ENCODE measurements around the gene SMU1. TPM values are rescaled to one million over a fixed set of nuclear protein-coding genes. Genes with fewer than 3 reads are reported as not detected.

The SMU1 gene
- total and polyA plus RNA-seq, 2 of the 13 experiments (the other 11 are each of a cell fraction or from before 2014, with no cell fraction given) = 12.9 to 36.6 TPM

- TF ChIP-seq, protein P1, sequence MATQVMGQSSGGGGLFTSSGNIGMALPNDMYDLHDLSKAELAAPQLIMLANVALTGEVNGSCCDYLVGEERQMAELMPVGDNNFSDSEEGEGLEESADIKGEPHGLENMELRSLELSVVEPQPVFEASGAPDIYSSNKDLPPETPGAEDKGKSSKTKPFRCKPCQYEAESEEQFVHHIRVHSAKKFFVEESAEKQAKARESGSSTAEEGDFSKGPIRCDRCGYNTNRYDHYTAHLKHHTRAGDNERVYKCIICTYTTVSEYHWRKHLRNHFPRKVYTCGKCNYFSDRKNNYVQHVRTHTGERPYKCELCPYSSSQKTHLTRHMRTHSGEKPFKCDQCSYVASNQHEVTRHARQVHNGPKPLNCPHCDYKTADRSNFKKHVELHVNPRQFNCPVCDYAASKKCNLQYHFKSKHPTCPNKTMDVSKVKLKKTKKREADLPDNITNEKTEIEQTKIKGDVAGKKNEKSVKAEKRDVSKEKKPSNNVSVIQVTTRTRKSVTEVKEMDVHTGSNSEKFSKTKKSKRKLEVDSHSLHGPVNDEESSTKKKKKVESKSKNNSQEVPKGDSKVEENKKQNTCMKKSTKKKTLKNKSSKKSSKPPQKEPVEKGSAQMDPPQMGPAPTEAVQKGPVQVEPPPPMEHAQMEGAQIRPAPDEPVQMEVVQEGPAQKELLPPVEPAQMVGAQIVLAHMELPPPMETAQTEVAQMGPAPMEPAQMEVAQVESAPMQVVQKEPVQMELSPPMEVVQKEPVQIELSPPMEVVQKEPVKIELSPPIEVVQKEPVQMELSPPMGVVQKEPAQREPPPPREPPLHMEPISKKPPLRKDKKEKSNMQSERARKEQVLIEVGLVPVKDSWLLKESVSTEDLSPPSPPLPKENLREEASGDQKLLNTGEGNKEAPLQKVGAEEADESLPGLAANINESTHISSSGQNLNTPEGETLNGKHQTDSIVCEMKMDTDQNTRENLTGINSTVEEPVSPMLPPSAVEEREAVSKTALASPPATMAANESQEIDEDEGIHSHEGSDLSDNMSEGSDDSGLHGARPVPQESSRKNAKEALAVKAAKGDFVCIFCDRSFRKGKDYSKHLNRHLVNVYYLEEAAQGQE (IDR thresholded peaks at IDR 0.05; ENCODE audit: borderline replicate concordance in 1 of 2, low read depth in 1 of 2, low read length in 2 of 2) = peak in 1 of 2 experiments; percentile 8; a peak in 2 of 4 replicates
- TF ChIP-seq SIX1 (CRISPR knock-in tag; IDR thresholded peaks at IDR 0.05; ENCODE audit: borderline replicate concordance) = 0 out of 2 replicates have a peak, but pooled peaks have one; percentile 25
- TF ChIP-seq PAWR (CRISPR knock-in tag; IDR thresholded peaks at IDR 0.05; ENCODE audit: borderline replicate concordance) = no peak
- no peak; the same call in 1 of the 2 replicates for TF ChIP-seq ZNF446 (CRISPR knock-in tag; IDR thresholded peaks at IDR 0.05)
- TF ChIP-seq HDAC1 (CRISPR knock-in tag; IDR thresholded peaks at IDR 0.05) = peak; percentile 80
- TF ChIP-seq, protein P2, sequence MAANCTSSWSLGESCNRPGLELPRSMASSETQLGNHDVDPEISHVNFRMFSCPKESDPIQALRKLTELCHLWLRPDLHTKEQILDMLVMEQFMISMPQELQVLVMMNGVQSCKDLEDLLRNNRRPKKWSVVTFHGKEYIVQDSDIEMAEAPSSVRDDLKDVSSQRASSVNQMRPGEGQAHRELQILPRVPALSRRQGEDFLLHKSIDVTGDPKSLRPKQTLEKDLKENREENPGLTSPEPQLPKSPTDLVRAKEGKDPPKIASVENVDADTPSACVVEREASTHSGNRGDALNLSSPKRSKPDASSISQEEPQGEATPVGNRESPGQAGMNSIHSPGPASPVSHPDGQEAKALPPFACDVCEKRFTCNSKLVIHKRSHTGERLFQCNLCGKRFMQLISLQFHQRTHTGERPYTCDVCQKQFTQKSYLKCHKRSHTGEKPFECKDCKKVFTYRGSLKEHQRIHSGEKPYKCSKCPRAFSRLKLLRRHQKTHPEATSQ (CRISPR knock-in tag; IDR thresholded peaks at IDR 0.05; ENCODE audit: borderline replicate concordance) = peak; percentile 95; the same call in 1 of the 2 replicates
- TF ChIP-seq PCBP2 (optimal IDR thresholded peaks at IDR 0.05; ENCODE audit: low read depth, low read length, poor library complexity, severe bottlenecking) = no peak
- peak; percentile 81; the same call in 1 of the 2 replicates for TF ChIP-seq POLR2AphosphoS2 (IDR thresholded peaks at IDR 0.05; ENCODE audit: low read depth, low read length)
- no peak for TF ChIP-seq ZFP1 (CRISPR knock-in tag; IDR thresholded peaks at IDR 0.05)
- TF ChIP-seq CBX2 (IDR thresholded peaks at IDR 0.05; ENCODE audit: low read depth, low read length) = no peak
- TF ChIP-seq CBX2 (CRISPR knock-in tag; IDR thresholded peaks at IDR 0.05; ENCODE audit: low read depth) = no peak
- TF ChIP-seq ZNF589 (CRISPR knock-in tag; conservative IDR thresholded peaks at IDR 0.05) = peak; percentile 94
- TF ChIP-seq, protein P3, sequence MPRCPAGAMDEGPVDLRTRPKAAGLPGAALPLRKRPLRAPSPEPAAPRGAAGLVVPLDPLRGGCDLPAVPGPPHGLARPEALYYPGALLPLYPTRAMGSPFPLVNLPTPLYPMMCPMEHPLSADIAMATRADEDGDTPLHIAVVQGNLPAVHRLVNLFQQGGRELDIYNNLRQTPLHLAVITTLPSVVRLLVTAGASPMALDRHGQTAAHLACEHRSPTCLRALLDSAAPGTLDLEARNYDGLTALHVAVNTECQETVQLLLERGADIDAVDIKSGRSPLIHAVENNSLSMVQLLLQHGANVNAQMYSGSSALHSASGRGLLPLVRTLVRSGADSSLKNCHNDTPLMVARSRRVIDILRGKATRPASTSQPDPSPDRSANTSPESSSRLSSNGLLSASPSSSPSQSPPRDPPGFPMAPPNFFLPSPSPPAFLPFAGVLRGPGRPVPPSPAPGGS (CRISPR knock-in tag; IDR thresholded peaks at IDR 0.05) = peak; percentile 60; the same call in 1 of the 2 replicates
- TF ChIP-seq ELF4 (CRISPR knock-in tag; IDR thresholded peaks at IDR 0.05; ENCODE audit: borderline replicate concordance) = 0 out of 2 replicates have a peak, but pooled peaks have one; percentile 23
- TF ChIP-seq ZNF75D (CRISPR knock-in tag; IDR thresholded peaks at IDR 0.05; ENCODE audit: borderline replicate concordance) = no peak
- no peak for TF ChIP-seq CHCHD3 (CRISPR knock-in tag; IDR thresholded peaks at IDR 0.05)
- no peak for TF ChIP-seq EED (CRISPR knock-in tag; IDR thresholded peaks at IDR 0.05)
- TF ChIP-seq IRF2 (CRISPR knock-in tag; IDR thresholded peaks at IDR 0.05) = no peak
- no peak; the same call in 1 of the 2 replicates for TF ChIP-seq BRCA1 (CRISPR knock-in tag; IDR thresholded peaks at IDR 0.05)
- TF ChIP-seq, protein P4, sequence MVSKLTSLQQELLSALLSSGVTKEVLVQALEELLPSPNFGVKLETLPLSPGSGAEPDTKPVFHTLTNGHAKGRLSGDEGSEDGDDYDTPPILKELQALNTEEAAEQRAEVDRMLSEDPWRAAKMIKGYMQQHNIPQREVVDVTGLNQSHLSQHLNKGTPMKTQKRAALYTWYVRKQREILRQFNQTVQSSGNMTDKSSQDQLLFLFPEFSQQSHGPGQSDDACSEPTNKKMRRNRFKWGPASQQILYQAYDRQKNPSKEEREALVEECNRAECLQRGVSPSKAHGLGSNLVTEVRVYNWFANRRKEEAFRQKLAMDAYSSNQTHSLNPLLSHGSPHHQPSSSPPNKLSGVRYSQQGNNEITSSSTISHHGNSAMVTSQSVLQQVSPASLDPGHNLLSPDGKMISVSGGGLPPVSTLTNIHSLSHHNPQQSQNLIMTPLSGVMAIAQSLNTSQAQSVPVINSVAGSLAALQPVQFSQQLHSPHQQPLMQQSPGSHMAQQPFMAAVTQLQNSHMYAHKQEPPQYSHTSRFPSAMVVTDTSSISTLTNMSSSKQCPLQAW (CRISPR knock-in tag; IDR thresholded peaks at IDR 0.05) = no peak
- TF ChIP-seq ESRRA (CRISPR knock-in tag; IDR thresholded peaks at IDR 0.05; ENCODE audit: low read depth) = peak; percentile 88; the same call in 1 of the 2 replicates
- TF ChIP-seq GLI4 (CRISPR knock-in tag; IDR thresholded peaks at IDR 0.05; ENCODE audit: borderline replicate concordance) = peak; percentile 26; the same call in 1 of the 2 replicates
Measured at GRCh38 chr9:33024966-33025571, 51.4 kb downstream of the SMU1 start, which contains the start of gene DNAJA1 (continued).
